Measurements from ENCODE around the gene ETV6. TPM values are rescaled to one million over a fixed set of nuclear protein-coding genes. Genes with fewer than 3 reads are reported as not detected.

The ETV6 gene
- polyA plus RNA-seq, 3 donors: 6.8 to 45.1 (median 11.7) TPM

- no peak overlapping the region for H3K9ac ChIP-seq (ENCODE audit: insufficient read depth, low read length, poor library complexity, severe bottlenecking)
- peaks cover 65 to 88% of the 10 kb centered on the region in 2 donors for H3K4me1 ChIP-seq (ENCODE audit: control insufficient read depth in 1 of 2, insufficient read depth in 2 of 2, low read length in 2 of 2)
- H3K9me3 Mint-ChIP-seq: peaks cover 0 to 2% (median 0%) of the 10 kb centered on the region in 7 donors
- DNase-seq: peak in 1 of 3 donors; percentile 42
- no peaks in the 10 kb centered on the region for H4K20me1 ChIP-seq (ENCODE audit: insufficient read depth, low read length)
- no peak overlapping the region for H3K4me3 ChIP-seq (replicated peaks in 1 of 3; ENCODE audit: low read depth in 2 of 3, low read length in 3 of 3)
- no peaks in the 10 kb centered on the region for H3K9me3 ChIP-seq (replicated peaks in 1 of 2; ENCODE audit: control insufficient read depth in 1 of 2, insufficient read depth in 1 of 2, low read length in 2 of 2)
- peaks cover 83% of the 10 kb centered on the region for H3K4me1 Mint-ChIP-seq
- peaks cover 55 to 69% of the 10 kb centered on the region in 2 donors for H3K36me3 Mint-ChIP-seq
- intact Hi-C loops (cut with micrococcal nuclease): loop anchor here in 1 of 2 donors (10.0 kb wide), 1 partner anchor 79 kb away; no protein-coding TSS in a partner anchor
- no peaks in the 10 kb centered on the region for H3K27me3 ChIP-seq (ENCODE audit: control insufficient read depth in 2 of 2, insufficient read depth in 2 of 2, low read length in 2 of 2)
- no peak overlapping the region for H3K4me3 Mint-ChIP-seq
- H3K4me2 ChIP-seq (replicated peaks; ENCODE audit: extremely low read depth, low read length, poor library complexity, severe bottlenecking): no peak overlapping the region
- WGBS (ENCODE audit: insufficient coverage): no CpG with 5 or more reads among the region's 5 CpGs
- TF ChIP-seq CTCF (IDR thresholded peaks at IDR 0.05): no peak
- peaks cover 24 to 47% of the 10 kb centered on the region in 2 donors for H3K36me3 ChIP-seq (replicated peaks in 1 of 2; ENCODE audit: control insufficient read depth in 1 of 2, insufficient read depth in 2 of 2, low read length in 2 of 2)
- peak overlapping the region in 1 of 2 donors; percentile 30 for H3K27ac ChIP-seq (ENCODE audit: low read depth in 1 of 2, low read length in 2 of 2)
- peaks cover 0 to 2% (median 0%) of the 10 kb centered on the region in 3 donors for H3K27me3 Mint-ChIP-seq (ENCODE audit: low read depth in 3 of 3)
- H3K27ac Mint-ChIP-seq: peak overlapping the region in 4 of 7 donors; percentile 60 to 86 (median 62)
- peaks cover 98% of the 10 kb centered on the region for H3K79me2 ChIP-seq (ENCODE audit: insufficient read depth, low read length)
- no peak overlapping the region for H2AFZ ChIP-seq (ENCODE audit: insufficient read depth, low read depth, low read length, poor library complexity, severe bottlenecking)
Measured at GRCh38 chr12:11755302-11755930, 105.9 kb downstream of the ETV6 start.

- H3K27me3 ChIP-seq (ENCODE audit: control insufficient read depth in 2 of 2, insufficient read depth in 2 of 2, low read length in 2 of 2): no peaks in the 10 kb centered on the region
- Mint-ChIP-seq H3K27ac (peak overlapping the region in 6 of 7 donors; percentile 21 to 86 (median 62)), H3K9me3 (peaks cover 0 to 2% (median 0%) of the 10 kb centered on the region in 7 donors), H3K27me3 (ENCODE audit: low read depth in 3 of 3) (peaks cover 0 to 2% (median 0%) of the 10 kb centered on the region in 3 donors), H3K4me1 (peaks cover 78% of the 10 kb centered on the region), H3K4me3 (peak overlapping the region in 1 of 2 donors; percentile 10), H3K36me3 (peaks cover 60 to 74% of the 10 kb centered on the region in 2 donors)
- TF ChIP-seq CTCF (IDR thresholded peaks at IDR 0.05): no peak
- H3K36me3 ChIP-seq (replicated peaks in 1 of 2; ENCODE audit: control insufficient read depth in 1 of 2, insufficient read depth in 2 of 2, low read length in 2 of 2): peaks cover 24 to 47% of the 10 kb centered on the region in 2 donors
- no peaks in the 10 kb centered on the region for H3K9me3 ChIP-seq (replicated peaks in 1 of 2; ENCODE audit: control insufficient read depth in 1 of 2, insufficient read depth in 1 of 2, low read length in 2 of 2)
- peak in 1 of 3 donors; percentile 41 for DNase-seq
- no CpG with 5 or more reads among the region's 2 CpGs for WGBS (ENCODE audit: insufficient coverage)
- no peak overlapping the region for H2AFZ ChIP-seq (ENCODE audit: insufficient read depth, low read depth, low read length, poor library complexity, severe bottlenecking)
- H3K4me2 ChIP-seq (replicated peaks; ENCODE audit: extremely low read depth, low read length, poor library complexity, severe bottlenecking): no peak overlapping the region
- H3K9ac ChIP-seq (ENCODE audit: insufficient read depth, low read length, poor library complexity, severe bottlenecking): no peak overlapping the region
- no peak overlapping the region for H3K4me3 ChIP-seq (replicated peaks in 1 of 3; ENCODE audit: low read depth in 2 of 3, low read length in 3 of 3)
- intact Hi-C loops (cut with micrococcal nuclease): loop anchor here in 1 of 2 donors (10.0 kb wide), 1 partner anchor 79 kb away; no protein-coding TSS in a partner anchor
- peaks cover 98% of the 10 kb centered on the region for H3K79me2 ChIP-seq (ENCODE audit: insufficient read depth, low read length)
- peaks cover 61 to 83% of the 10 kb centered on the region in 2 donors for H3K4me1 ChIP-seq (ENCODE audit: control insufficient read depth in 1 of 2, insufficient read depth in 2 of 2, low read length in 2 of 2)
- H4K20me1 ChIP-seq (ENCODE audit: insufficient read depth, low read length): no peaks in the 10 kb centered on the region
- H3K27ac ChIP-seq (ENCODE audit: low read depth in 1 of 2, low read length in 2 of 2): peak overlapping the region in 1 of 2 donors; percentile 30
Measured at GRCh38 chr12:11756022-11756421, 106.5 kb downstream of the ETV6 start.

All from CD14-positive monocyte (primary cell).